ENCODE data around the gene SAP30. TPM values are rescaled to one million over a fixed set of nuclear protein-coding genes. Genes with fewer than 3 reads are reported as not detected.

The SAP30 gene
- total and polyA plus RNA-seq, 2 donors from 2014 or later, result 6.7 to 16.5 TPM

DNA sequence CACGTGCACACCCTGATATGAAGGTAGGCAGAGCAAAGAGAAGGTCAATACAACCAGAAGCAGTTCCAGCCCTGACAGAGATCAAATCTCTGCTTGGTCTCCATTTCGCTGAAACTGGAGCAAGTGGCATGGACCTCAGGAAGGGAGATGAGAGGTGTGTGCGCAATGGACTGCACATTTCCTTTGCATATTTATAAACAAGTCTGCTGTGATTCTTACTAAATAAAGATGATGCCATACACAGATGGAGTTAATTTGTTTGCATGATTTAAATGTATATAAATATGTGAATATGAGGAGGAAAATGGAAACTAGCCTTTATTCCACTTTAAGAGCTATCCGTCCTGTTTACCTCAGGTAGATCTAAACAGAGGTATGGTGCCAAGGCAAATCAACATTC, 30.3 kb downstream of the SAP30 start:
- FAIRE-seq (no peak), DNase-seq (no peak)
- no peak overlapping the region for H3K9ac ChIP-seq (ENCODE audit: low read length in 3 of 3)
- H3K27me3 ChIP-seq (ENCODE audit: control insufficient read depth, insufficient read depth, low read length), result no peaks in the 10 kb centered on the region
- H3K9me3 ChIP-seq (ENCODE audit: control insufficient read depth in 2 of 3, insufficient read depth in 1 of 3, low read length in 3 of 3), result no peaks in the 10 kb centered on the region
- no peak overlapping the region for H3K27ac ChIP-seq (ENCODE audit: low read depth in 2 of 2, low read length in 2 of 2)
- TF ChIP-seq, protein P1, sequence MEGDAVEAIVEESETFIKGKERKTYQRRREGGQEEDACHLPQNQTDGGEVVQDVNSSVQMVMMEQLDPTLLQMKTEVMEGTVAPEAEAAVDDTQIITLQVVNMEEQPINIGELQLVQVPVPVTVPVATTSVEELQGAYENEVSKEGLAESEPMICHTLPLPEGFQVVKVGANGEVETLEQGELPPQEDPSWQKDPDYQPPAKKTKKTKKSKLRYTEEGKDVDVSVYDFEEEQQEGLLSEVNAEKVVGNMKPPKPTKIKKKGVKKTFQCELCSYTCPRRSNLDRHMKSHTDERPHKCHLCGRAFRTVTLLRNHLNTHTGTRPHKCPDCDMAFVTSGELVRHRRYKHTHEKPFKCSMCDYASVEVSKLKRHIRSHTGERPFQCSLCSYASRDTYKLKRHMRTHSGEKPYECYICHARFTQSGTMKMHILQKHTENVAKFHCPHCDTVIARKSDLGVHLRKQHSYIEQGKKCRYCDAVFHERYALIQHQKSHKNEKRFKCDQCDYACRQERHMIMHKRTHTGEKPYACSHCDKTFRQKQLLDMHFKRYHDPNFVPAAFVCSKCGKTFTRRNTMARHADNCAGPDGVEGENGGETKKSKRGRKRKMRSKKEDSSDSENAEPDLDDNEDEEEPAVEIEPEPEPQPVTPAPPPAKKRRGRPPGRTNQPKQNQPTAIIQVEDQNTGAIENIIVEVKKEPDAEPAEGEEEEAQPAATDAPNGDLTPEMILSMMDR (IDR thresholded peaks at IDR 0.05; ENCODE audit: borderline replicate concordance, extremely low read depth, insufficient read depth), result no peak
- intact Hi-C loops (cut with DNase I), result no loop called here
- H3K4me3 ChIP-seq (ENCODE audit: low read length in 3 of 3), result no peak overlapping the region
- H3K4me1 ChIP-seq (ENCODE audit: control insufficient read depth in 2 of 3, insufficient read depth in 2 of 3, low read depth in 1 of 3, low read length in 3 of 3), result no peaks in the 10 kb centered on the region
- H3K36me3 ChIP-seq (ENCODE audit: control insufficient read depth in 2 of 3, insufficient read depth in 3 of 3, low read length in 3 of 3), result no peaks in the 10 kb centered on the region

DNA sequence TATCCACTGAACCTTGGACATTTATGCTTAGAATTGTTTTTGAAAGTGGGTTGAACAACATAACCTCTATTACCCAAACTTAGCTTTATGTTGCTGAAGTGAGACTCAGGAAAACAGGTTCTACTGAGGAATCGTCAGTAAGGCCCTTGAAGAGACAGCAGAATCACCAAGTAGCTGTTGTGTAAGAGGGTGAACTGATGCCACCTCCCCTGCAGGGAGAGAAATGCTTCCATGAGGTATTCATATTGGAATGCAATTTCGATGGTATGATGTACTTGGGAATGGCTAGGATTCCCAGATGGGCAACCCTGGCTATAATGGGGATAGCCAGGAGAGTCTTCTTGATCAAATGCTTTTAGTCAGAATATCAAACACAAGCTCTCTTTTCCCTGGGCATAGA, 32.3 kb downstream of the SAP30 start:
- intact Hi-C loops (cut with DNase I), result no loop called here
- H3K27ac ChIP-seq (ENCODE audit: low read depth in 2 of 2, low read length in 2 of 2), result no peak overlapping the region
- H3K9me3 ChIP-seq (ENCODE audit: control insufficient read depth in 2 of 3, insufficient read depth in 1 of 3, low read length in 3 of 3), result no peaks in the 10 kb centered on the region
- H3K9ac ChIP-seq (ENCODE audit: low read length in 3 of 3), result no peak overlapping the region
- no peaks in the 10 kb centered on the region for H3K4me1 ChIP-seq (ENCODE audit: control insufficient read depth in 2 of 3, insufficient read depth in 2 of 3, low read depth in 1 of 3, low read length in 3 of 3)
- TF ChIP-seq, protein P1 (IDR thresholded peaks at IDR 0.05; ENCODE audit: borderline replicate concordance, extremely low read depth, insufficient read depth), result no peak
- no peak for FAIRE-seq
- H3K36me3 ChIP-seq (ENCODE audit: control insufficient read depth in 2 of 3, insufficient read depth in 3 of 3, low read length in 3 of 3), result no peaks in the 10 kb centered on the region
- H3K27me3 ChIP-seq (ENCODE audit: control insufficient read depth, insufficient read depth, low read length), result no peaks in the 10 kb centered on the region
- H3K4me3 ChIP-seq (ENCODE audit: low read length in 3 of 3), result no peak overlapping the region
- DNase-seq, result no peak

DNA sequence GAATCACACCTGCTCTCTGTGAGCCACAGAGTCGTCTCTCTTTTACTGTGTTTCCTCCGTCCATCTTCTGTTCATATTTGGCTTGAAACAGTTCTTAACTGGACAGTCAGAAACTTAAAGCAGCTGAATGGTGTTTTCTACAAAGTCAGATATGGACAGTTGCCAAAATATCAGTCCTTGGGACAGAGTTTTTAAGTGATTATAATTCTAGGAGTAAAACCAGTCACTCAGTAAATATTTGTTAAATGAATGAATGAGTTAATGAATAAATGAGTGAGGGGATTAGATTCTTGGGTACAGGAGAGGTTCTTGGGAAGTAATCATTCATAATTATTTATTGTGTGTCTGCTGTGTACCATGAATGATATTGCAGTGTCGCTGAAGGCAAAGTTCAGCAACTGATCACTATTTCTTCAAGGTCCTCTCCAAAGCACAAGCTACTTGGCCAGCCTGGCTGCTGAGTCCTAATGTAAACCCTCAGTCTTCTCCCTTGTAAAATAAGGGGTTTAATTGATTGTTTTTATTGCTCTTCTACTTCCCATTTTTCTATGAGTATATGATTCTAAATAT, 33.6 kb downstream of the SAP30 start:
- H3K4me3 ChIP-seq (ENCODE audit: low read length in 3 of 3), result no peak overlapping the region
- H3K27ac ChIP-seq (ENCODE audit: low read depth in 2 of 2, low read length in 2 of 2), result no peak overlapping the region
- no peak overlapping the region for H3K9ac ChIP-seq (ENCODE audit: low read length in 3 of 3)
- no peaks in the 10 kb centered on the region for H3K4me1 ChIP-seq (ENCODE audit: control insufficient read depth in 2 of 3, insufficient read depth in 2 of 3, low read depth in 1 of 3, low read length in 3 of 3)
- no peaks in the 10 kb centered on the region for H3K36me3 ChIP-seq (ENCODE audit: control insufficient read depth in 2 of 3, insufficient read depth in 3 of 3, low read length in 3 of 3)
- intact Hi-C loops (cut with DNase I), result no loop called here
- TF ChIP-seq, protein P1 (IDR thresholded peaks at IDR 0.05; ENCODE audit: borderline replicate concordance, extremely low read depth, insufficient read depth), result no peak
- H3K9me3 ChIP-seq (ENCODE audit: control insufficient read depth in 2 of 3, insufficient read depth in 1 of 3, low read length in 3 of 3), result no peaks in the 10 kb centered on the region
- FAIRE-seq (no peak), DNase-seq (no peak)
- no peaks in the 10 kb centered on the region for H3K27me3 ChIP-seq (ENCODE audit: control insufficient read depth, insufficient read depth, low read length)
